HL-60 (cell line): Measurements from ENCODE around the gene B3GALT5.

ENCODE experiments used
- DNase-seq, 2 experiments: peaks; one replicate each; pipeline ENCODE4 v3.0.0-alpha.2; 2010 to 2020; ENCODE audit warnings: low read depth in 1 of 2, low spot score in 1 of 2
- H3K27ac ChIP-seq: fragments of 250-450 bp; sonication (Bioruptor Pico); replicated peaks from 2 replicates; pipeline ENCODE4 v1.5.1; 2020; ENCODE audit warnings: mild to moderate bottlenecking, moderate library complexity
- H3K27me3 ChIP-seq: fragments of 250-450 bp; sonication (Bioruptor Pico); 2 replicates; pipeline ENCODE4 v1.5.1; 2021; ENCODE audit warnings: mild to moderate bottlenecking, moderate library complexity; ENCODE audit not compliant: insufficient read depth, poor library complexity, severe bottlenecking
- H3K4me3 ChIP-seq: replicated peaks from 2 replicates; pipeline ENCODE4 v1.5.1; 2011; ENCODE audit warnings: mild to moderate bottlenecking, control low read depth, low read length; ENCODE audit not compliant: insufficient read depth
- GABPA ChIP-seq: IDR thresholded peaks from 2 replicates; pipeline ENCODE4 v1.6.1; 2012; ENCODE audit warnings: low read depth
- POLR2AphosphoS5 ChIP-seq: IDR thresholded peaks from 2 replicates; pipeline ENCODE4 v1.6.1; 2012; ENCODE audit warnings: low read depth
- SPI1 ChIP-seq: IDR thresholded peaks from 2 replicates; pipeline ENCODE4 v1.6.1; 2012; ENCODE audit warnings: low read depth, mild to moderate bottlenecking, borderline replicate concordance
- TF ChIP-seq, protein P1 (sequence below): IDR thresholded peaks from 2 replicates; pipeline ENCODE4 v1.6.1; 2012; ENCODE audit warnings: low read depth; ENCODE audit not compliant: insufficient replicate concordance
- TF ChIP-seq, protein P2 (sequence below): IDR thresholded peaks from one replicate; pipeline ENCODE4 v1.5.1; 2011; ENCODE audit warnings: low read length, control low read depth, inconsistent platforms; ENCODE audit not compliant: insufficient read depth

Gene B3GALT5

DNA sequence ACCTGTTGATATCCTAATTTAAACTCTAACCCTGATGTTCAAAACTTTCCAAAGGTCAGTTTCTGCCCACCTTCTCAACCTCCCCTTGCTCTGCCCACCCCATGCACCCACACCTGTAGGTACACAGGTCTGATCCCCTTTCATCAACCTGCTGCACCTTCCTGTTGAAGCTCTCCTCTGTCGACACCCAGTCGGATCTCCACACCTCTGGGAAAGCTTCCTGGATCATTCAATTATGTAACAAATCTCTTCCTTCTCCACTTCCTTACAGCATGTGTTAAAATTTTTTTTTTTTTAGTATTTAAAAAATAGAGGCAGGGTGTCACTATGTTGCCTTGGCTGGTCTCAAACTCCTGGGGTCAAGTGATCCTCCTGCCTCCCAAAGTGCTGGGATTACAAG is 87.6 kb downstream of the B3GALT5 start:
- Histone ChIP-seq H3K4me3 (no peak overlapping the region), H3K27me3 (peaks cover 3% of the 10 kb centered on the region), H3K27ac (no peak overlapping the region)
- DNase-seq = no peak
- TF ChIP-seq, protein P1, sequence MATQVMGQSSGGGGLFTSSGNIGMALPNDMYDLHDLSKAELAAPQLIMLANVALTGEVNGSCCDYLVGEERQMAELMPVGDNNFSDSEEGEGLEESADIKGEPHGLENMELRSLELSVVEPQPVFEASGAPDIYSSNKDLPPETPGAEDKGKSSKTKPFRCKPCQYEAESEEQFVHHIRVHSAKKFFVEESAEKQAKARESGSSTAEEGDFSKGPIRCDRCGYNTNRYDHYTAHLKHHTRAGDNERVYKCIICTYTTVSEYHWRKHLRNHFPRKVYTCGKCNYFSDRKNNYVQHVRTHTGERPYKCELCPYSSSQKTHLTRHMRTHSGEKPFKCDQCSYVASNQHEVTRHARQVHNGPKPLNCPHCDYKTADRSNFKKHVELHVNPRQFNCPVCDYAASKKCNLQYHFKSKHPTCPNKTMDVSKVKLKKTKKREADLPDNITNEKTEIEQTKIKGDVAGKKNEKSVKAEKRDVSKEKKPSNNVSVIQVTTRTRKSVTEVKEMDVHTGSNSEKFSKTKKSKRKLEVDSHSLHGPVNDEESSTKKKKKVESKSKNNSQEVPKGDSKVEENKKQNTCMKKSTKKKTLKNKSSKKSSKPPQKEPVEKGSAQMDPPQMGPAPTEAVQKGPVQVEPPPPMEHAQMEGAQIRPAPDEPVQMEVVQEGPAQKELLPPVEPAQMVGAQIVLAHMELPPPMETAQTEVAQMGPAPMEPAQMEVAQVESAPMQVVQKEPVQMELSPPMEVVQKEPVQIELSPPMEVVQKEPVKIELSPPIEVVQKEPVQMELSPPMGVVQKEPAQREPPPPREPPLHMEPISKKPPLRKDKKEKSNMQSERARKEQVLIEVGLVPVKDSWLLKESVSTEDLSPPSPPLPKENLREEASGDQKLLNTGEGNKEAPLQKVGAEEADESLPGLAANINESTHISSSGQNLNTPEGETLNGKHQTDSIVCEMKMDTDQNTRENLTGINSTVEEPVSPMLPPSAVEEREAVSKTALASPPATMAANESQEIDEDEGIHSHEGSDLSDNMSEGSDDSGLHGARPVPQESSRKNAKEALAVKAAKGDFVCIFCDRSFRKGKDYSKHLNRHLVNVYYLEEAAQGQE = no peak
- TF ChIP-seq POLR2AphosphoS5 (no peak), GABPA (no peak), SPI1 (no peak)
- TF ChIP-seq, protein P2, sequence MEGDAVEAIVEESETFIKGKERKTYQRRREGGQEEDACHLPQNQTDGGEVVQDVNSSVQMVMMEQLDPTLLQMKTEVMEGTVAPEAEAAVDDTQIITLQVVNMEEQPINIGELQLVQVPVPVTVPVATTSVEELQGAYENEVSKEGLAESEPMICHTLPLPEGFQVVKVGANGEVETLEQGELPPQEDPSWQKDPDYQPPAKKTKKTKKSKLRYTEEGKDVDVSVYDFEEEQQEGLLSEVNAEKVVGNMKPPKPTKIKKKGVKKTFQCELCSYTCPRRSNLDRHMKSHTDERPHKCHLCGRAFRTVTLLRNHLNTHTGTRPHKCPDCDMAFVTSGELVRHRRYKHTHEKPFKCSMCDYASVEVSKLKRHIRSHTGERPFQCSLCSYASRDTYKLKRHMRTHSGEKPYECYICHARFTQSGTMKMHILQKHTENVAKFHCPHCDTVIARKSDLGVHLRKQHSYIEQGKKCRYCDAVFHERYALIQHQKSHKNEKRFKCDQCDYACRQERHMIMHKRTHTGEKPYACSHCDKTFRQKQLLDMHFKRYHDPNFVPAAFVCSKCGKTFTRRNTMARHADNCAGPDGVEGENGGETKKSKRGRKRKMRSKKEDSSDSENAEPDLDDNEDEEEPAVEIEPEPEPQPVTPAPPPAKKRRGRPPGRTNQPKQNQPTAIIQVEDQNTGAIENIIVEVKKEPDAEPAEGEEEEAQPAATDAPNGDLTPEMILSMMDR = no peak

DNA sequence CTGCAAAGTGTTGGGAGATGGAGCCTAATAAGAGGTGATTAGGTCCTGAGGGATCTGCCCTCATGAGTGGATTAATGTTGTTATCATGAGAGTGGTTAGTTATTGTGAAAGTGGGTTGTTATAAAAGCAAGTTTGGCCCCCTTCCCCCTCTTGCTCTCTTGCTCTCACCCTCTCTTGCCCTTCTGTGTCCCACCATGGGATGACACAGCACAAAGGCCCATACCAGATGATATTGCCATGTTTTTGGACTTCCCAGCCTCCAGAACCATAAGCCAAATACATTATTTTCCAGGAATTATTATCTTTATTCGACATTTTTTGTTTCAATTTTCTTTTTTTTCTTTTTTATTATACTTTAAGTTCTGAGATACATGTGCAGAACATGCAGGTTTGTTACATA is 90.8 kb downstream of the B3GALT5 start:
- Histone ChIP-seq H3K27ac (no peak overlapping the region), H3K4me3 (no peak overlapping the region), H3K27me3 (peaks cover 3% of the 10 kb centered on the region)
- TF ChIP-seq, protein P2 = no peak
- no peak for TF ChIP-seq GABPA
- TF ChIP-seq, protein P1 = no peak
- TF ChIP-seq POLR2AphosphoS5 = no peak
- no peak for TF ChIP-seq SPI1
- DNase-seq = no peak

DNA sequence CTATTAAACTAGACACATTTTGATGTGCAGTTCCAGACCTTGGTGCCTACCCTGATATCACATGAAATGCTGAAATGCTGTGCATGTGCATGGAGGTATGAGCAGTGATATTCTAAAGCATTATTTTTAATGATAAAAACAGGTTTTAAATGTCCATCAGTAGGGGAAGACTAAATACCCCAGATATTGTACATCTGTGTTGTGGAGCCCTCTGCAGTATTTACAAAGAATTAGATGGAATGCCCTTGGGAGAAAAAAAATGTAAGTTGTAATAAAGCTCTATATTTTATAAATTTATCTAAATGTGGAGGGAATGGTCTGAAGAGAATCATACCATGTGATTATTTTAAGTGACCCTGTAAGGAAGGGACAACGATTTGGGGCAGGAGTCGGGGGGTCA is 93.1 kb downstream of the B3GALT5 start:
- TF ChIP-seq, protein P1 = no peak
- TF ChIP-seq, protein P2 = no peak
- TF ChIP-seq POLR2AphosphoS5 (no peak), GABPA (no peak), SPI1 (no peak)
- no peak overlapping the region for H3K27ac ChIP-seq

More for the DNA sequence above, 93.1 kb downstream of the B3GALT5 start:
- no peak for DNase-seq
- Histone ChIP-seq H3K27me3 (peaks cover 3% of the 10 kb centered on the region), H3K4me3 (no peak overlapping the region)
